SKM-1 treated with dmso at 0.1 percent for 144 hours (cell line): ENCODE measurements around the gene TEX14.
"Not testable (repeated sequence)": the region's sequence is repeated elsewhere in the genome, so short reads cannot be mapped to it uniquely, and the experiment has no call there.

Experiments
- DNase-seq: peaks from one replicate; lab custom pipeline; 2025; ENCODE audit not compliant: unreplicated experiment; lab: John Stamatoyannopoulos, UW

TEX14 gene

GRCh38 chr17:58690033-58690432, 1.8 kb downstream of the TEX14 start:
- DNase-seq = not testable (repeated sequence)

GRCh38 chr17:58688521-58688920, 3.3 kb downstream of the TEX14 start:
- no peak for DNase-seq

GRCh38 chr17:58686980-58687379, 4.9 kb downstream of the TEX14 start:
- no peak for DNase-seq

GRCh38 chr17:58684462-58684861, 7.4 kb downstream of the TEX14 start:
- DNase-seq = not testable (repeated sequence)

GRCh38 chr17:58684003-58684402, 7.8 kb downstream of the TEX14 start:
- DNase-seq = no peak

- DNase-seq = no peak
Observed at GRCh38 chr17:58680038-58680369, 11.8 kb downstream of the TEX14 start.

- DNase-seq = no peak
Observed at GRCh38 chr17:58679263-58680037, 12.4 kb downstream of the TEX14 start.

GRCh38 chr17:58678287-58678686, 13.6 kb downstream of the TEX14 start:
- not testable (repeated sequence) for DNase-seq

GRCh38 chr17:58677194-58677880, 14.5 kb downstream of the TEX14 start:
- no peak for DNase-seq

GRCh38 chr17:58671969-58672368, 19.9 kb downstream of the TEX14 start:
- DNase-seq = no peak

GRCh38 chr17:58669853-58670252, 22.0 kb downstream of the TEX14 start:
- no peak for DNase-seq

- DNase-seq = no peak
Observed at GRCh38 chr17:58668598-58668935, 23.3 kb downstream of the TEX14 start.

- no peak for DNase-seq
Observed at GRCh38 chr17:58667934-58668597, 23.8 kb downstream of the TEX14 start.

GRCh38 chr17:58666858-58667267, 25.0 kb downstream of the TEX14 start:
- DNase-seq = no peak

- no peak for DNase-seq
Observed at GRCh38 chr17:58665946-58666857, 25.6 kb downstream of the TEX14 start.

- no peak for DNase-seq
Observed at GRCh38 chr17:58664302-58664701, 27.5 kb downstream of the TEX14 start.

- no peak for DNase-seq
Observed at GRCh38 chr17:58661499-58661898, 30.3 kb downstream of the TEX14 start.

GRCh38 chr17:58660621-58661020, 31.2 kb downstream of the TEX14 start:
- DNase-seq = no peak

- not testable (repeated sequence) for DNase-seq
Observed at GRCh38 chr17:58659714-58660084, 32.1 kb downstream of the TEX14 start.

GRCh38 chr17:58658804-58659713, 32.8 kb downstream of the TEX14 start:
- DNase-seq = peak; percentile 93
